Suprapubic skin (tissue), 4 donors: ENCODE measurements around the gene XYLT1.

Experiments used
- POLR2A ChIP-seq, 2 donors: fragments of 450-650 bp; IDR thresholded peaks; one replicate each; pipeline ENCODE4 v1.6.1; 2017; ENCODE audit warnings: antibody characterized with exemption in 2 of 2, mild to moderate bottlenecking in 2 of 2, moderate library complexity in 2 of 2
- POLR2AphosphoS5 ChIP-seq, 3 donors: sonication (generic); formaldehyde crosslinking; IDR thresholded peaks; one replicate each; pipeline ENCODE4 v1.6.1; 2017; ENCODE audit warnings: antibody characterized with exemption in 3 of 3
- TF ChIP-seq, protein P1 (sequence below), 2 donors: fragments of 200-600 bp in 1 of 2; fragments of 450-650 bp in 1 of 2; sonication (generic) in 1 of 2; IDR thresholded peaks; one replicate each; pipeline ENCODE4 v1.5.1; 2016 to 2019; ENCODE audit warnings: antibody characterized with exemption in 2 of 2, mild to moderate bottlenecking in 1 of 2, moderate library complexity in 1 of 2

DNA sequence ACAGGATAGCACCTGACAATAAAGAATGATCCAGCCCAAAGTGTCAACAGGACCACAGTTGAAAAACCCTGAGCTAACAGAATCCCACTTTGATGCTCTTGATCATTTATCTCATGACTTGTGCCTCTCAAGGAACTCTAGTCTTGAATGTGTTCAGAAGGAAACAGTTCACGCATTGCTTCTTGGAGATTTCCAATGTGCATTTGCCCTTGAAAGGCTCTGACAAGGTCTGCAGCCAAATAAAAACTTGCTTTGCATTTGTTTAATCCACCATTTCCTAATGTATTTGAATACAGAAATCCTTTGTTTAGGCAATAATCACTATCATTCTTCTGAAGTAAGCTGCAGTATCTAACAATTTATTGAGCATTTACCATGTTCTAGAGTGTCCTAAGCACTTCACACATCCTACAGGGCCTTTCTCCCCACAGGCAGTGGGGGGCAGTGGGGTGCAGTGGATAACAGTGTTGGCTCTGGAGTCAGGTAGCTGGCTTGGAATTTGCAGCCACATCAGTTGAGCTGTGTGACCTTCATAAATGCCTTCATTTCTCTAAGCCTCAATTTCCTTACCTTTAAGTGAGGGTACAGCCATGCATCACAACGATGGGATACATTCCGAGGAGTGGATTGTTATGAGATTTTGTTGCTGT, 239.7 kb downstream of the XYLT1 start:
- TF ChIP-seq POLR2A (IDR thresholded peaks at IDR 0.05) (no peak), POLR2AphosphoS5 (IDR thresholded peaks at IDR 0.05) (no peak)
- TF ChIP-seq, protein P1, sequence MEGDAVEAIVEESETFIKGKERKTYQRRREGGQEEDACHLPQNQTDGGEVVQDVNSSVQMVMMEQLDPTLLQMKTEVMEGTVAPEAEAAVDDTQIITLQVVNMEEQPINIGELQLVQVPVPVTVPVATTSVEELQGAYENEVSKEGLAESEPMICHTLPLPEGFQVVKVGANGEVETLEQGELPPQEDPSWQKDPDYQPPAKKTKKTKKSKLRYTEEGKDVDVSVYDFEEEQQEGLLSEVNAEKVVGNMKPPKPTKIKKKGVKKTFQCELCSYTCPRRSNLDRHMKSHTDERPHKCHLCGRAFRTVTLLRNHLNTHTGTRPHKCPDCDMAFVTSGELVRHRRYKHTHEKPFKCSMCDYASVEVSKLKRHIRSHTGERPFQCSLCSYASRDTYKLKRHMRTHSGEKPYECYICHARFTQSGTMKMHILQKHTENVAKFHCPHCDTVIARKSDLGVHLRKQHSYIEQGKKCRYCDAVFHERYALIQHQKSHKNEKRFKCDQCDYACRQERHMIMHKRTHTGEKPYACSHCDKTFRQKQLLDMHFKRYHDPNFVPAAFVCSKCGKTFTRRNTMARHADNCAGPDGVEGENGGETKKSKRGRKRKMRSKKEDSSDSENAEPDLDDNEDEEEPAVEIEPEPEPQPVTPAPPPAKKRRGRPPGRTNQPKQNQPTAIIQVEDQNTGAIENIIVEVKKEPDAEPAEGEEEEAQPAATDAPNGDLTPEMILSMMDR (IDR thresholded peaks at IDR 0.05): no peak
